Keratinocyte (primary cell): ENCODE results near the gene DHPS.

Experiments used
- EZH2 ChIP-seq: IDR thresholded peaks from one replicate; pipeline ENCODE4 v1.6.1; 2012; ENCODE audit warnings: inconsistent platforms, mild to moderate bottlenecking, low read length, moderate library complexity
- TF ChIP-seq, protein P1 (sequence below), 3 experiments: IDR thresholded peaks in 1 of 3; conservative IDR thresholded peaks in 1 of 3; optimal IDR thresholded peaks in 1 of 3; 2 replicates in 2 of 3; 3 replicates in 1 of 3; pipeline versions ENCODE3 to v1.5.1; 2011; ENCODE audit warnings: low read length in 3 of 3, mild to moderate bottlenecking in 3 of 3, moderate library complexity in 2 of 3, control low read depth in 1 of 3, inconsistent platforms in 1 of 3; ENCODE audit not compliant: insufficient read depth in 2 of 3; ENCODE audit errors: extremely low read depth in 1 of 3

DNA sequence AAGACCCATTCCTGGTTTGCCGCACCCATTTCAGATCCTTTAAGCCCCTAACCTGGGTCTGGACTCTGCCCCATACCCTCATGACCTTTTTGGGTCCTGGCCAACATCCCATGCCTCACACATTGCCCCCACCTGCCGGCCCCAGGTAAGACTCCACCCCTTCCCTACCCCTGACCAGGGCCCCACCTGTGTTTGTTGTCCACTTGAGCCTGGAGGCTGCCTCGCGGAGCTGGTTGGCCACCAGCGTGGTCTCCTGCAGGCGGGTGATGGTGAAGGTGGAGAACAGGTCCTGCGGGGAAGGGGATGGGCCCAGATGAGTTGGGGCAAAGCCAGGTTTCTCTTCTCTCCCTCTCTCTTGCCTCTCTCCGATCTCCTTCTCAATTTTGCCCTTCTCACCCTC lies 34.6 kb downstream of the DHPS start:
- TF ChIP-seq, protein P1, sequence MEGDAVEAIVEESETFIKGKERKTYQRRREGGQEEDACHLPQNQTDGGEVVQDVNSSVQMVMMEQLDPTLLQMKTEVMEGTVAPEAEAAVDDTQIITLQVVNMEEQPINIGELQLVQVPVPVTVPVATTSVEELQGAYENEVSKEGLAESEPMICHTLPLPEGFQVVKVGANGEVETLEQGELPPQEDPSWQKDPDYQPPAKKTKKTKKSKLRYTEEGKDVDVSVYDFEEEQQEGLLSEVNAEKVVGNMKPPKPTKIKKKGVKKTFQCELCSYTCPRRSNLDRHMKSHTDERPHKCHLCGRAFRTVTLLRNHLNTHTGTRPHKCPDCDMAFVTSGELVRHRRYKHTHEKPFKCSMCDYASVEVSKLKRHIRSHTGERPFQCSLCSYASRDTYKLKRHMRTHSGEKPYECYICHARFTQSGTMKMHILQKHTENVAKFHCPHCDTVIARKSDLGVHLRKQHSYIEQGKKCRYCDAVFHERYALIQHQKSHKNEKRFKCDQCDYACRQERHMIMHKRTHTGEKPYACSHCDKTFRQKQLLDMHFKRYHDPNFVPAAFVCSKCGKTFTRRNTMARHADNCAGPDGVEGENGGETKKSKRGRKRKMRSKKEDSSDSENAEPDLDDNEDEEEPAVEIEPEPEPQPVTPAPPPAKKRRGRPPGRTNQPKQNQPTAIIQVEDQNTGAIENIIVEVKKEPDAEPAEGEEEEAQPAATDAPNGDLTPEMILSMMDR (optimal IDR thresholded peaks at IDR 0.05 in 1 of 3, IDR thresholded peaks at IDR 0.05 in 1 of 3, conservative IDR thresholded peaks at IDR 0.05 in 1 of 3; ENCODE audit: extremely low read depth in 1 of 3, insufficient read depth in 2 of 3, low read length in 3 of 3), result no peak
- TF ChIP-seq EZH2, result no peak
